Subcutaneous adipose tissue (tissue), 4 donors: ENCODE data around the gene TNFRSF1B. TPM values are rescaled to one million over a fixed set of nuclear protein-coding genes. Genes with fewer than 3 reads are reported as not detected.

Experiments used
- total RNA-seq, 4 donors: library from RNA; depleted of rRNA; stranded (reverse); fragments of >200 nt; gene quantifications; one replicate each; pipeline ENCODE4 v1.1.0, GENCODE V29; 2016
- TF ChIP-seq, protein P1 (sequence below): fragments of 450-650 bp; IDR thresholded peaks from one replicate; pipeline ENCODE4 v1.5.1; 2016; ENCODE audit warnings: low read depth, mild to moderate bottlenecking, control low read depth, antibody characterized with exemption, moderate library complexity

The TNFRSF1B gene
- total RNA-seq, 4 donors from 2014 or later, result 37.3 to 77.7 (median 64.5) TPM

DNA sequence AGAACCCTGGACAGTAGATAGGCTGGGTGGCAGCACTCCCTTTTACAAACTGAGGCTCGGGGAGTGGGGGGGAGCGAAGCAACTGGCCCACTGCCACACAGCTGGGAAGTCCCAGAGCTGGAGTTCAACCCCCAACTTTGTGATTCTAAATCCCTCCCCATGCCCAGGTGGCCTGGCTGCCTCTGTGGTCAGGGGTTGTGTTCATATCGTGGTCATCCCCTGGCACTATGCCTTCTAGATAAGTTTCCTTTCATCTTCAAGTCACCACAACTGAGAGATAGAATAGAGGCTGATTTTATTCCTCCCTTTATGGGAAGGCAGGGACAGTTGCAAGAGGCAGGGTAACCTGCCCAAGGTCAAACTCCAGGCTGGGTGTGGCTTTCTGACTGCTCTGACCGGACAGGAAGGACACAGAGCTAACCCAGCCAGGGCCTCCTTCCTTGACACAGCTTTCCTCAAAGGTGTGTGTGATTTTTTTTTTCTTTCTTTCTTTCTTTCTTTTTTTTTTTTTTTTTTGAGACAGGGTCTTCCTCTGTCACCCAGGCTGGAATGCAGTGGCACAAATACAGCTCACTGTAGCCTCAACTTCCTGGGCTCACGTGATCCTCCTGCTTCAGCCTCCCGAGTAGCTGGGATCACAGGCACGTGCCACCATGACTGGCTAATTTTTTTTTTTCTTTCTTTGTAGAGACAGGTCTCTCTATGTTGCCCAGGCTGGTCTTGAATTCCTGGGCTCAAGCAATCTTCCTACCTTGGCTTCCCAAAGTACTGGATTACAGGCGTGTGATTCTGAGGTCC lies 18.4 kb upstream of the TNFRSF1B start:
- TF ChIP-seq, protein P1, sequence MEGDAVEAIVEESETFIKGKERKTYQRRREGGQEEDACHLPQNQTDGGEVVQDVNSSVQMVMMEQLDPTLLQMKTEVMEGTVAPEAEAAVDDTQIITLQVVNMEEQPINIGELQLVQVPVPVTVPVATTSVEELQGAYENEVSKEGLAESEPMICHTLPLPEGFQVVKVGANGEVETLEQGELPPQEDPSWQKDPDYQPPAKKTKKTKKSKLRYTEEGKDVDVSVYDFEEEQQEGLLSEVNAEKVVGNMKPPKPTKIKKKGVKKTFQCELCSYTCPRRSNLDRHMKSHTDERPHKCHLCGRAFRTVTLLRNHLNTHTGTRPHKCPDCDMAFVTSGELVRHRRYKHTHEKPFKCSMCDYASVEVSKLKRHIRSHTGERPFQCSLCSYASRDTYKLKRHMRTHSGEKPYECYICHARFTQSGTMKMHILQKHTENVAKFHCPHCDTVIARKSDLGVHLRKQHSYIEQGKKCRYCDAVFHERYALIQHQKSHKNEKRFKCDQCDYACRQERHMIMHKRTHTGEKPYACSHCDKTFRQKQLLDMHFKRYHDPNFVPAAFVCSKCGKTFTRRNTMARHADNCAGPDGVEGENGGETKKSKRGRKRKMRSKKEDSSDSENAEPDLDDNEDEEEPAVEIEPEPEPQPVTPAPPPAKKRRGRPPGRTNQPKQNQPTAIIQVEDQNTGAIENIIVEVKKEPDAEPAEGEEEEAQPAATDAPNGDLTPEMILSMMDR, result no peak

DNA sequence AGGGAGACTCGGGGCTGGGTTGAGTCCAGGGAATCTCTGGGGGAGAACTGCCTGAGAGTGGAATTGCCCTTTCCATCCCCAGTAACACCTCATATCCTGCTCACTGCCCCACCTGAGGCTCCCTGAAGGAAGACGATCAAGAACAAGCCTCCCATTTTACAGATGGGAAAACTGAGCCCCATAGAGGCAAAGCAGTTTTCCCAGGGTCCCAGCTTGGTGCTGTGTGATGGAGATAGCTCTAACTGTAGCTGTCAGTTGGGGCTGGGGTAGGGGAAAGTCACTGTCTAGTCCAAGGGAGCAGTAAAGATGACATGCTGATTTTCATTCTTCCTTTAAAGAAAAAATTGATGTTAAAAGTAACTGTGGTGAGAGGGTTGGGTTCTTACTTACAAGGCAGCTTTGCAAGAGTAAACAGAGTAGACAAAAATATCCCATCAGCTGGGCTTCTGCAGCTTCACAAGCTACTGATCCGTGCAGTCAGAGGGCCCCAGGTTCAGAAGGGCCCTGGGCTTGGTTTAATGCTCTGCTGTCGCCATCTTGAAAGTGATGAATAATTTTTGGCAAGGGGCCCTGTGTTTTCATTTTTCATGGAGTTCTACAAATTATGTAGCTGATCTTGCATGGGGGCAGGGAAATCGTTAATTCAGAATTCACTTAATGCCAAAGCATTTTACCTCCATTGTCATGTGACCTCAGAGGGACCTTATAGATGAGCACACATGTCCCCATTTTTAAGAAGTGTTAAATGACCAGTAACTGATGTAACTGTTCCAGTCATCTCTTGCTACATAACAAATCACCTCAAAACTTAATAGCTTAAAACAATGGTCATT lies 17.6 kb upstream of the TNFRSF1B start:
- TF ChIP-seq, protein P1, result no peak

DNA sequence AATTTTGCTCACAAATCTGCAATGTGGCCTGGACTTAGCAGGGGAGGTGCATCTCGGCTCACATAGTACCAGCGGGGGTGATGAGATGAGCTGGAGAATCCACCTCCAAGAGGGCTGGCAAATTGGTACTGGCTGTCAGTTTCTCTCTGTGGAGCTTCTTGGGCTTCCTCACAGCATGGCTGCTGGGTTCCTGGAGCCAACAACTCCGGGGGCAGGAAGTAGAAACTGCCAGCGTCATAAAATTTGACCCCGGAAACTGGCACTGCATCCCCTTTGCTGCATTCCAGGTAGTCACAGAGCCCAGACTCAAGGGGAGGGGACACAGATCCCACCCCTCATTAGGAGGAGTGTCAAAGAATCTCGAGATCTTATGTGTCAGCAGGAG lies 17.0 kb upstream of the TNFRSF1B start:
- TF ChIP-seq, protein P1, result no peak

DNA sequence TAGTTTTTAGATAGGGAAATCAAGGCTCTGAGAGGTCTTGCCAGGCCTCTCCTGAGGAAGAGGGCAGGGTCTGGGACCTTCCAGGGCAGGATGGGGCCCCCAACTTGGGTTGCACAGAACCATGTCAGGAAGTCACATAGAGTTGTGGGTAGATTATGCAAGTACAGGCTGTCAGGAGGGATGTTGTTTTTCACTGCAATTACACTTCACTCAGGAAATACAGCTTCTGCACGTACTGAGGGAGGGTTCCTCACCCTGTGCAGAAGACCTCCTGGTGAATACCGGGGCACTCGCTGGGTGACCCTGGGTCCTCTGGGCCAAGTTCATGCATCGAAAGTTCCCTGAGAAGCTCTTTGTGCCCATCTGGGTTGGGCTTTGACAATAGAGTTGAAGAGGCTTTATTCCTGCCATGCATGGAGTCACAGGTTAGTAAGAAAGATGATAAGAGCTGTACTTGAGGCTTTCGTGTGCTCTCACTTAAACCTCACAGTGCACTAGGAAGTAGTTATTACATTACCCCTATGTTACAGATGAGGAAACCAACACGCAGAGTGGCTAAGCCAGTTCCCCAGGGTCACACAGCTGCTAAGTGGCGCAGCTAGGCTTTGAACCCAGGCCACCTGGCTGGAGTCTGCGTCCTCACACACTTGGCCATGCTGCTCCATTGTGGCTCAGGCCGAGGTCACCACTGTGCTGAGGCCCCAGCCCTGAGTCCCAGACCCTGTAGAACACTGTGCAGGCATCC lies 16.2 kb upstream of the TNFRSF1B start:
- TF ChIP-seq, protein P1, result no peak

DNA sequence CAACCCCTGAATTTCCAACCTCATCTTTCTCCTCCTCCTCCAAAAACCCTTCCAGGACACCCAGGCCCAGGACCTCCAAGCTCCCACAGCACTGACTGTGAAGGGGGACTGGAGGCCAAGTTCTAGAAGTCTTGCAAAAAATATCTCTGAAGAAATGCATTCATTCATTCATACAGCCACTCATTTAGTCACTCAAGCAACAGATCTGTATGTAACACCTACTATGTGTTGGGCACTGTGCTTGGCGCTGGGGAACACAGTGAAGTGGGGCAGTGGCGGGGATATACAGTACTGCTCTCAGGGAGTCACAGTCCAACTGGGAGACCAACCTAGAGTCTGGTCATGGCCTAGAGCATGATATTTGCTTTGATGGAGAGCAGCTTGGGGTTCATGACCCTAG lies 15.3 kb upstream of the TNFRSF1B start:
- TF ChIP-seq, protein P1, result no peak

DNA sequence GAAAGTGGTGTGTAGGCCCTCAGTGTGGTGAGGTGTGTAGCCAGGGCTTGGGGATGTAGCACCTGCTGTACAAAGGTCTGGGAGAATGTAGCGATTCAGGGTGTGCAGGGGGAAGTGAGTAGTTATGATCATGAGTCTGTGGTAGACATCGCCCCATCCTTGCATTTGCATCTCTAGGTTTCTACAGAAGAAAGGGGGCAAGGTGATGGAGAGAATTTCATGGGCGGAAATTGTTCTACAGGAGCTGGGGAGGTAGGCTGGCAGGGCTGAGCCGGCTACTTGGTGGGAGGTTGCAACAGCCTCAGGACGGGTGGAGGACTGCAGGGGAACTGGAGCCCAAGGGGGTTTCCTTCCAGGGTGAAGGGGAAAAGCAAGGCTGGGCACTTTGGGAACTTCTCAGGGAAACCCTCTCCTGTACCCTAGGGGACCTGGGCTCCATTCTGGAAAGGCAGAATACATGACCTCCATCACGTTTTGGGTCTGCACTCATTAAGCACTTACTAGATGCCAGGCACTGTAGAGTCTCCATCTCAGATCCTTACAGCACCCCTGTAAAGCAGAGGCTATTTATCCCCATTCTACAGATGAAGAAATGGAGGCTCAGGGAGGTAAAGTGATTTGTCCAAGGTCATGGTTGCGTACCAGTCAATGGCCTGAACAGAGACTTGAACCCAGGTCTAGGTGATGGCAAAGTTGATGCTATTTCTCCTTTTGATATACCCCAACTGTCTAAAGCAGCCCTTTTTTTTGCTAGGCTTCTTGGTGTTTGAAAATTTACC lies 14.5 kb upstream of the TNFRSF1B start:
- TF ChIP-seq, protein P1, result no peak
